PFSK-1 (cell line): Measurements from ENCODE around the gene INKA2.

ENCODE experiments used
- POLR2AphosphoS5 ChIP-seq: IDR thresholded peaks from 2 replicates; pipeline ENCODE4 v1.6.1; 2012; ENCODE audit warnings: low read depth, mild to moderate bottlenecking, control low read depth, low read length, moderate library complexity
- TAF1 ChIP-seq: IDR thresholded peaks from 2 replicates; pipeline ENCODE4 v1.6.1; 2012; ENCODE audit warnings: low read length, control low read depth, borderline replicate concordance; ENCODE audit not compliant: insufficient read depth
- TF ChIP-seq, protein P1 (sequence below), 2 experiments: IDR thresholded peaks; 2 replicates each; pipeline versions ENCODE4 v1.6.1 to v1.8.0; 2011 to 2012; ENCODE audit warnings: low read depth in 2 of 2, low read length in 2 of 2, control low read depth in 1 of 2, inconsistent platforms in 1 of 2, mild to moderate bottlenecking in 1 of 2, moderate library complexity in 1 of 2; ENCODE audit not compliant: insufficient read depth in 1 of 2

DNA sequence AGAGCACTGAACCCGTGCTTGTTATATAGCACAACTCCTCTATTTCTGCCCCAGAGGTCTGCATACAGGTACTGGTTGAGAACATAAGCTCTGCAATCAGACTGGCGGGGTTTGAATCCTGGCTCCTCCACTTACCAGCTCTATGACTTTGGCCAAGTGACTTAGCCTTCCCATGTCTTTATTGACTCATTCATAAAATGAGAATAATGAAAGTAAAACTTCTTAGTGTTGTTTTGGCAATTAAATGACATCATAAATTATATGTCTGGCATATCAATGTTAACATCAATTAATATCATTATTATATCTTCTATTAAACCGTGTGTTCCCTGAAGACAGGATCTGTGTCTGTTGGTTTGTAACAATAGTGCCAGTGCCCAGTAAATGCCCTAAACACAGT is 4.3 kb downstream of the INKA2 start:
- TF ChIP-seq TAF1 (no peak), POLR2AphosphoS5 (no peak)
- TF ChIP-seq, protein P1, sequence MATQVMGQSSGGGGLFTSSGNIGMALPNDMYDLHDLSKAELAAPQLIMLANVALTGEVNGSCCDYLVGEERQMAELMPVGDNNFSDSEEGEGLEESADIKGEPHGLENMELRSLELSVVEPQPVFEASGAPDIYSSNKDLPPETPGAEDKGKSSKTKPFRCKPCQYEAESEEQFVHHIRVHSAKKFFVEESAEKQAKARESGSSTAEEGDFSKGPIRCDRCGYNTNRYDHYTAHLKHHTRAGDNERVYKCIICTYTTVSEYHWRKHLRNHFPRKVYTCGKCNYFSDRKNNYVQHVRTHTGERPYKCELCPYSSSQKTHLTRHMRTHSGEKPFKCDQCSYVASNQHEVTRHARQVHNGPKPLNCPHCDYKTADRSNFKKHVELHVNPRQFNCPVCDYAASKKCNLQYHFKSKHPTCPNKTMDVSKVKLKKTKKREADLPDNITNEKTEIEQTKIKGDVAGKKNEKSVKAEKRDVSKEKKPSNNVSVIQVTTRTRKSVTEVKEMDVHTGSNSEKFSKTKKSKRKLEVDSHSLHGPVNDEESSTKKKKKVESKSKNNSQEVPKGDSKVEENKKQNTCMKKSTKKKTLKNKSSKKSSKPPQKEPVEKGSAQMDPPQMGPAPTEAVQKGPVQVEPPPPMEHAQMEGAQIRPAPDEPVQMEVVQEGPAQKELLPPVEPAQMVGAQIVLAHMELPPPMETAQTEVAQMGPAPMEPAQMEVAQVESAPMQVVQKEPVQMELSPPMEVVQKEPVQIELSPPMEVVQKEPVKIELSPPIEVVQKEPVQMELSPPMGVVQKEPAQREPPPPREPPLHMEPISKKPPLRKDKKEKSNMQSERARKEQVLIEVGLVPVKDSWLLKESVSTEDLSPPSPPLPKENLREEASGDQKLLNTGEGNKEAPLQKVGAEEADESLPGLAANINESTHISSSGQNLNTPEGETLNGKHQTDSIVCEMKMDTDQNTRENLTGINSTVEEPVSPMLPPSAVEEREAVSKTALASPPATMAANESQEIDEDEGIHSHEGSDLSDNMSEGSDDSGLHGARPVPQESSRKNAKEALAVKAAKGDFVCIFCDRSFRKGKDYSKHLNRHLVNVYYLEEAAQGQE (IDR thresholded peaks at IDR 0.05; ENCODE audit: insufficient read depth in 1 of 2, low read depth in 2 of 2, low read length in 2 of 2), result no peak
